Stomach (tissue), 4 donors: ENCODE measurements around the gene JMY.

ENCODE experiments used
- EP300 ChIP-seq: sonication (generic); formaldehyde crosslinking; IDR thresholded peaks from one replicate; pipeline ENCODE4 v1.6.1; 2017; ENCODE audit warnings: antibody characterized with exemption
- POLR2A ChIP-seq, 4 donors: fragments of 450-650 bp; IDR thresholded peaks; one replicate each; pipeline ENCODE4 v1.6.1; 2016; ENCODE audit warnings: antibody characterized with exemption in 4 of 4, control low read depth in 2 of 4, mild to moderate bottlenecking in 1 of 4, moderate library complexity in 1 of 4
- POLR2AphosphoS5 ChIP-seq, 3 donors: sonication (generic); formaldehyde crosslinking; IDR thresholded peaks; one replicate each; pipeline ENCODE4 v1.6.1; 2016; ENCODE audit warnings: antibody characterized with exemption in 3 of 3
- TF ChIP-seq, protein P1 (sequence below), 7 experiments: fragments of 450-650 bp in 4 of 7; fragments of 200-600 bp in 3 of 7; sonication (generic) in 3 of 7; IDR thresholded peaks; one replicate each; pipeline ENCODE4 v1.5.1; 2016 to 2019; ENCODE audit warnings: antibody characterized with exemption in 7 of 7, control low read depth in 2 of 7, mild to moderate bottlenecking in 1 of 7

DNA sequence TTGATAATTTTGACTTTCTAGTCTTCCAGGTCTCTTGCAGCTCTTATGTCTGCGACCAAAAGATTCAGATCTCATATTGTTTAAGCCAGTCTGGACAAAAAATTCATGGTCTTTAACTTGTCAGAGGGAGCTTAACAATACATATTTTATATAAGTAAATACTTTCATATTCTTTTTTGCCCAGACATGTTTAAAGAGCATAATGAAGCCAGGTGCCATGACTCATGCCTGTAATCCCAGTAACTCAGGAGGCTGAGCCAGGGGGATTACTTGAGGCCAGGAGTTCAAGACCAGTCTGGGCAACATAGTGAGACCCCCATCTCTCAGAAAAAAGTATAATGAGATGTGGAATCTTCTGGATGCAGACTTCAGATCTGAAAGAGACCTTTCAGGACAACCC, 69.8 kb downstream of the JMY start:
- TF ChIP-seq, protein P1, sequence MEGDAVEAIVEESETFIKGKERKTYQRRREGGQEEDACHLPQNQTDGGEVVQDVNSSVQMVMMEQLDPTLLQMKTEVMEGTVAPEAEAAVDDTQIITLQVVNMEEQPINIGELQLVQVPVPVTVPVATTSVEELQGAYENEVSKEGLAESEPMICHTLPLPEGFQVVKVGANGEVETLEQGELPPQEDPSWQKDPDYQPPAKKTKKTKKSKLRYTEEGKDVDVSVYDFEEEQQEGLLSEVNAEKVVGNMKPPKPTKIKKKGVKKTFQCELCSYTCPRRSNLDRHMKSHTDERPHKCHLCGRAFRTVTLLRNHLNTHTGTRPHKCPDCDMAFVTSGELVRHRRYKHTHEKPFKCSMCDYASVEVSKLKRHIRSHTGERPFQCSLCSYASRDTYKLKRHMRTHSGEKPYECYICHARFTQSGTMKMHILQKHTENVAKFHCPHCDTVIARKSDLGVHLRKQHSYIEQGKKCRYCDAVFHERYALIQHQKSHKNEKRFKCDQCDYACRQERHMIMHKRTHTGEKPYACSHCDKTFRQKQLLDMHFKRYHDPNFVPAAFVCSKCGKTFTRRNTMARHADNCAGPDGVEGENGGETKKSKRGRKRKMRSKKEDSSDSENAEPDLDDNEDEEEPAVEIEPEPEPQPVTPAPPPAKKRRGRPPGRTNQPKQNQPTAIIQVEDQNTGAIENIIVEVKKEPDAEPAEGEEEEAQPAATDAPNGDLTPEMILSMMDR (IDR thresholded peaks at IDR 0.05), result no peak
- TF ChIP-seq EP300, result no peak
- no peak for TF ChIP-seq POLR2A (IDR thresholded peaks at IDR 0.05)
- no peak for TF ChIP-seq POLR2AphosphoS5 (IDR thresholded peaks at IDR 0.05)
